ENCODE data around the gene KITLG. TPM values are rescaled to one million over a fixed set of nuclear protein-coding genes. Genes with fewer than 3 reads are reported as not detected.

KITLG gene
- polyA plus RNA-seq, 1 donor (not counting 4 experiments of a cell fraction or from before 2014, with no cell fraction given), result 21.2 TPM

DNA sequence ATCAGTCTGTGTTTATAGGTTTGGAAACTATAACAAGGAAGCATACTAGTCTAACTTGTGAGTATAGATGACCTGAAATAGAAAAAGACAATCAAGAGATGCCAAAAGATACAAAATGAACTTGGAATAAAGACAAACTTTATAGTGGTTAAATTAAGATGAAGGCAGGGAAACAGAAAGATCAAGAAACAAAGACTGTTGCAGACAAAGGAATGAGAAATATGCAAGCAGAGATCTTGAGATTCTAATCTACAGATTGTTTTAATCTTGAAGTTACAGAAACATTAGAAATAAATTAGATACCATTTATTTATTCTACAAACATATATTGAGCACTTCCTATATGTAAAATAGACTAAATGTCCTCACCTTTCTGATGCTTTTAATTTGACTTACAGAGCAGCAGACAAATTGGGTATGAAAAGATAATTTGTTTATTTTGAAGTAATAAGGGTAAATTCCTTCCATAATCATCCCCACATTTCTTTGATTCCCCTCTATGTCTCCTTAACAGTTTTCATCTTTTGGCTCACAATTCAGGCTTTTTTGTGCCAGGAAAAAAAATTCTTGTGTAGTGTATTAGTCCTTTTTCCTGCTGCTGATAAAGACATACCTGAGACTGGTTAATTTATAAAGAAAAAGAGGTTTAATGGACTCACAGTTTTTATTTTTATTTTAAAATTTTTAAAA is 134.4 kb downstream of the KITLG start:
- no peak for DNase-seq (ENCODE audit: low read depth, low spot score)
- no peaks in the 10 kb centered on the region for H3K9me1 ChIP-seq (ENCODE audit: control insufficient read depth, extremely low read depth, insufficient read depth, low read length)
- no peak overlapping the region for H3K27ac ChIP-seq (ENCODE audit: control insufficient read depth, insufficient read depth, low read length)
- H3K9me3 ChIP-seq (ENCODE audit: control insufficient read depth, low read depth, low read length), result no peaks in the 10 kb centered on the region
- no peaks in the 10 kb centered on the region for H3K79me2 ChIP-seq (ENCODE audit: control insufficient read depth, insufficient read depth, low read length)
- TF ChIP-seq, protein P1, sequence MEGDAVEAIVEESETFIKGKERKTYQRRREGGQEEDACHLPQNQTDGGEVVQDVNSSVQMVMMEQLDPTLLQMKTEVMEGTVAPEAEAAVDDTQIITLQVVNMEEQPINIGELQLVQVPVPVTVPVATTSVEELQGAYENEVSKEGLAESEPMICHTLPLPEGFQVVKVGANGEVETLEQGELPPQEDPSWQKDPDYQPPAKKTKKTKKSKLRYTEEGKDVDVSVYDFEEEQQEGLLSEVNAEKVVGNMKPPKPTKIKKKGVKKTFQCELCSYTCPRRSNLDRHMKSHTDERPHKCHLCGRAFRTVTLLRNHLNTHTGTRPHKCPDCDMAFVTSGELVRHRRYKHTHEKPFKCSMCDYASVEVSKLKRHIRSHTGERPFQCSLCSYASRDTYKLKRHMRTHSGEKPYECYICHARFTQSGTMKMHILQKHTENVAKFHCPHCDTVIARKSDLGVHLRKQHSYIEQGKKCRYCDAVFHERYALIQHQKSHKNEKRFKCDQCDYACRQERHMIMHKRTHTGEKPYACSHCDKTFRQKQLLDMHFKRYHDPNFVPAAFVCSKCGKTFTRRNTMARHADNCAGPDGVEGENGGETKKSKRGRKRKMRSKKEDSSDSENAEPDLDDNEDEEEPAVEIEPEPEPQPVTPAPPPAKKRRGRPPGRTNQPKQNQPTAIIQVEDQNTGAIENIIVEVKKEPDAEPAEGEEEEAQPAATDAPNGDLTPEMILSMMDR (optimal IDR thresholded peaks at IDR 0.05 in 1 of 3, IDR thresholded peaks at IDR 0.05 in 1 of 3, conservative IDR thresholded peaks at IDR 0.05 in 1 of 3; ENCODE audit: extremely low read depth in 1 of 3, insufficient read depth in 2 of 3, low read length in 3 of 3), result no peak
- no peak for TF ChIP-seq EZH2 (IDR thresholded peaks at IDR 0.05; ENCODE audit: low read length)
- H3K27me3 ChIP-seq (ENCODE audit: control insufficient read depth, extremely low read depth, insufficient read depth, low read length), result no peaks in the 10 kb centered on the region
- H3K4me2 ChIP-seq (ENCODE audit: control insufficient read depth, extremely low read depth, insufficient read depth, low read depth, low read length), result no peak overlapping the region
- FAIRE-seq, result peak; percentile 5
- H3K9ac ChIP-seq (ENCODE audit: control insufficient read depth, extremely low read depth, insufficient read depth, low read length), result no peak overlapping the region
- H3K4me3 ChIP-seq (ENCODE audit: control insufficient read depth in 2 of 3, extremely low read depth in 1 of 3, insufficient read depth in 2 of 3, low read depth in 1 of 3, low read length in 3 of 3), result no peak overlapping the region
- H2AFZ ChIP-seq (ENCODE audit: control insufficient read depth, low read length), result no peak overlapping the region
- no peaks in the 10 kb centered on the region for H3K4me1 ChIP-seq (ENCODE audit: control insufficient read depth, extremely low read depth, insufficient read depth, low read length)
- H4K20me1 ChIP-seq (ENCODE audit: control insufficient read depth, extremely low read depth, insufficient read depth, low read length), result no peaks in the 10 kb centered on the region
- dilution Hi-C loops (cut with MboI; ENCODE audit: extremely low pct_ligation_motif_present, low sequenced_read_pairs), result no loop called here
- H3K36me3 ChIP-seq (ENCODE audit: control insufficient read depth in 2 of 2, extremely low read depth in 1 of 2, insufficient read depth in 2 of 2, low read length in 2 of 2), result no peaks in the 10 kb centered on the region

DNA sequence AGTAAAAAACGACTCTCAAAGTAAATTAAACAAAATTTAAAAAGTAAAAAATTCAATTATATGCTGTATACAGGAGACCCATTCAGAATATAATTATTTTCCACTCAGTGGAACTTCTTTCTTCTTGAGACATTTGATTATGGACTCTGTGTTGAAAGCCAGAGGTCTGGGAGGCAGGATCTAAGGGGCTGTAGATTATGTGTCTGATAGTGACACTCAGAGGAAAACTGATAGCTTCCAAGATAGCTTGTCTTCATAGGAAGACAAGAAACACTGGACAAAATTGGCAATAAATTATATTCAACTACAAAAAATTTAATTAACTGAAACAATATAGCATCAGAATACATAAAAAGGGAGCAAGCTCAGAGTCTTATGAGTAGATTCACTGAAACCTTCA is 135.8 kb downstream of the KITLG start:
- Histone ChIP-seq H3K4me2 (ENCODE audit: control insufficient read depth, extremely low read depth, insufficient read depth, low read depth, low read length) (no peak overlapping the region), H2AFZ (ENCODE audit: control insufficient read depth, low read length) (no peak overlapping the region), H3K36me3 (ENCODE audit: control insufficient read depth in 2 of 2, extremely low read depth in 1 of 2, insufficient read depth in 2 of 2, low read length in 2 of 2) (no peaks in the 10 kb centered on the region), H4K20me1 (ENCODE audit: control insufficient read depth, extremely low read depth, insufficient read depth, low read length) (no peaks in the 10 kb centered on the region), H3K9ac (ENCODE audit: control insufficient read depth, extremely low read depth, insufficient read depth, low read length) (no peak overlapping the region), H3K79me2 (ENCODE audit: control insufficient read depth, insufficient read depth, low read length) (no peaks in the 10 kb centered on the region), H3K4me1 (ENCODE audit: control insufficient read depth, extremely low read depth, insufficient read depth, low read length) (no peaks in the 10 kb centered on the region), H3K4me3 (ENCODE audit: control insufficient read depth in 2 of 3, extremely low read depth in 1 of 3, insufficient read depth in 2 of 3, low read depth in 1 of 3, low read length in 3 of 3) (no peak overlapping the region), H3K9me1 (ENCODE audit: control insufficient read depth, extremely low read depth, insufficient read depth, low read length) (no peaks in the 10 kb centered on the region), H3K27ac (ENCODE audit: control insufficient read depth, insufficient read depth, low read length) (no peak overlapping the region), H3K27me3 (ENCODE audit: control insufficient read depth, extremely low read depth, insufficient read depth, low read length) (no peaks in the 10 kb centered on the region), H3K9me3 (ENCODE audit: control insufficient read depth, low read depth, low read length) (no peaks in the 10 kb centered on the region)
- DNase-seq (ENCODE audit: low read depth, low spot score) (no peak), FAIRE-seq (no peak)
- TF ChIP-seq, protein P1 (optimal IDR thresholded peaks at IDR 0.05 in 1 of 3, IDR thresholded peaks at IDR 0.05 in 1 of 3, conservative IDR thresholded peaks at IDR 0.05 in 1 of 3; ENCODE audit: extremely low read depth in 1 of 3, insufficient read depth in 2 of 3, low read length in 3 of 3), result no peak
- TF ChIP-seq EZH2 (IDR thresholded peaks at IDR 0.05; ENCODE audit: low read length), result no peak
- dilution Hi-C loops (cut with MboI; ENCODE audit: extremely low pct_ligation_motif_present, low sequenced_read_pairs), result no loop called here

Small RNAs within 50 kb of the gene (small RNA-seq; reads per million reads assigned to genes)
- 0 to 0.07 (median 0) reads per million in 3 experiments for gene RNU1-117P (ENCODE audit: insufficient read length in 3 of 3, low read depth in 3 of 3, low replicate concordance in 1 of 3)

Measured in keratinocyte (primary cell).